Measurements from ENCODE around the gene SEL1L. TPM values are rescaled to one million over a fixed set of nuclear protein-coding genes. Genes with fewer than 3 reads are reported as not detected.
A peak's percentile ranks its signal among the peaks of the same experiment; 100 is the strongest.
"Not testable (repeated sequence)": the region's sequence is repeated elsewhere in the genome, so short reads cannot be mapped to it uniquely, and the experiment has no call there.

Gene SEL1L
- total and polyA plus RNA-seq, 7 donors: 15.5 to 83.4 (median 45.2) TPM

- TF ChIP-seq CTCF (IDR thresholded peaks at IDR 0.05): no peak
- 30 to 68% (median 40%) methylated on average over 2 of the region's 2 CpGs for WGBS, 3 donors
- no peak overlapping the region for H3K4me3 ChIP-seq
- no peak overlapping the region for H3K27ac ChIP-seq
- peaks cover 36% of the 10 kb centered on the region for H3K4me1 ChIP-seq
- H3K27me3 ChIP-seq (ENCODE audit: insufficient read depth in 3 of 3, low read length in 2 of 3): peaks cover 0 to 2% (median 0%) of the 10 kb centered on the region in 3 donors
- H3K36me3 ChIP-seq (ENCODE audit: insufficient read depth in 1 of 2, low read depth in 1 of 2): peaks cover 3 to 27% of the 10 kb centered on the region in 2 donors
- intact Hi-C loops (cut with DNase I): no loop called here
- ATAC-seq (peak; percentile 54 to 75 (median 66)), DNase-seq (no peak)
- no peaks in the 10 kb centered on the region for H3K9me3 ChIP-seq
Observed at GRCh38 chr14:81516986-81517797, 16.5 kb downstream of the SEL1L start.

GRCh38 chr14:81515927-81516326 is 17.7 kb downstream of the SEL1L start:
- peaks cover 3 to 16% of the 10 kb centered on the region in 2 donors for H3K36me3 ChIP-seq (ENCODE audit: insufficient read depth in 1 of 2, low read depth in 1 of 2)
- H3K27me3 ChIP-seq (ENCODE audit: insufficient read depth in 3 of 3, low read length in 2 of 3); H3K4me3 ChIP-seq; H3K9me3 ChIP-seq; ATAC-seq; intact Hi-C loops (cut with DNase I); DNase-seq: not testable (repeated sequence)
- WGBS, 3 donors: 70 to 87% (median 76%) methylated on average over 8 of the region's 8 CpGs
- H3K27ac ChIP-seq: peak overlapping the region; percentile 30
- H3K4me1 ChIP-seq: peaks cover 37% of the 10 kb centered on the region

GRCh38 chr14:81512826-81513225 is 20.8 kb downstream of the SEL1L start:
- ATAC-seq; H3K27me3 ChIP-seq (ENCODE audit: insufficient read depth in 3 of 3, low read length in 2 of 3); intact Hi-C loops (cut with DNase I); H3K36me3 ChIP-seq (ENCODE audit: insufficient read depth in 1 of 2, low read depth in 1 of 2); H3K9me3 ChIP-seq; H3K4me3 ChIP-seq; DNase-seq; H3K27ac ChIP-seq: not testable (repeated sequence)
- H3K4me1 ChIP-seq: peaks cover 40% of the 10 kb centered on the region
- WGBS, 3 donors: 79 to 83% (median 82%) methylated on average over 6 of the region's 6 CpGs

GRCh38 chr14:81511111-81511904 is 22.3 kb downstream of the SEL1L start:
- 81 to 87% (median 83%) methylated on average over 6 of the region's 6 CpGs for WGBS, 3 donors
- Histone ChIP-seq H3K9me3 (no peaks in the 10 kb centered on the region), H3K4me1 (peaks cover 27% of the 10 kb centered on the region), H3K36me3 (ENCODE audit: insufficient read depth in 1 of 2, low read depth in 1 of 2) (peaks cover 3 to 10% of the 10 kb centered on the region in 2 donors), H3K27ac (no peak overlapping the region), H3K27me3 (ENCODE audit: insufficient read depth in 3 of 3, low read length in 2 of 3) (no peaks in the 10 kb centered on the region), H3K4me3 (no peak overlapping the region)
- intact Hi-C loops (cut with DNase I): no loop called here
- TF ChIP-seq CTCF (IDR thresholded peaks at IDR 0.05): no peak
- ATAC-seq (peak in 1 of 4 donors; percentile 43), DNase-seq (no peak)

GRCh38 chr14:81509838-81510452 is 23.7 kb downstream of the SEL1L start:
- intact Hi-C loops (cut with DNase I): no loop called here
- no peak for TF ChIP-seq CTCF (IDR thresholded peaks at IDR 0.05)
- no peak for DNase-seq
- WGBS, 3 donors: 11 to 15% (median 11%) methylated on average over 6 of the region's 6 CpGs
- peaks cover 24% of the 10 kb centered on the region for H3K4me1 ChIP-seq
- H3K27me3 ChIP-seq (ENCODE audit: insufficient read depth in 3 of 3, low read length in 2 of 3): no peaks in the 10 kb centered on the region
- peak; percentile 47 to 76 (median 66) for ATAC-seq
- H3K36me3 ChIP-seq (ENCODE audit: insufficient read depth in 1 of 2, low read depth in 1 of 2): peaks cover 6 to 22% of the 10 kb centered on the region in 2 donors
- H3K9me3 ChIP-seq: no peaks in the 10 kb centered on the region
- H3K27ac ChIP-seq: peak overlapping the region; percentile 21
- H3K4me3 ChIP-seq: peak overlapping the region; percentile 31

Measured in psoas muscle (tissue), 8 donors.